Left lung (tissue), 10 donors: ENCODE measurements around the gene RASAL2. TPM values are rescaled to one million over a fixed set of nuclear protein-coding genes. Genes with fewer than 3 reads are reported as not detected.

ENCODE experiments used
- ATAC-seq: fragments of 200-7000 bp; cut with Tn5 transposase; one replicate; pipeline ENCODE4 v1.9.1; 2020; ENCODE audit warnings: moderate library complexity
- DNase-seq, 4 donors: peaks; one replicate each; pipeline ENCODE4 v3.0.0-alpha.2; 2013 to 2020
- H3K27ac ChIP-seq, 2 donors: fragments of 200-600 bp; sonication (generic) in 1 of 2; one replicate each; pipeline versions ENCODE4 v1.5.0 to v1.8.0; 2020 to 2021
- H3K27me3 ChIP-seq, 2 donors: fragments of 200-600 bp; sonication (generic) in 1 of 2; one replicate each; pipeline versions ENCODE4 v1.5.0 to v1.8.0; 2020 to 2021
- H3K36me3 ChIP-seq, 2 donors: fragments of 200-600 bp; sonication (generic) in 1 of 2; one replicate each; pipeline versions ENCODE4 v1.5.0 to v1.8.0; 2020 to 2021
- H3K4me1 ChIP-seq, 2 donors: fragments of 200-600 bp; one replicate each; pipeline ENCODE4 v1.8.0; 2021
- H3K4me3 ChIP-seq, 2 donors: fragments of 200-600 bp; sonication (generic) in 1 of 2; one replicate each; pipeline versions ENCODE4 v1.5.0 to v1.8.0; 2020 to 2021; ENCODE audit warnings: mild to moderate bottlenecking in 1 of 2
- H3K9me3 ChIP-seq, 2 donors: fragments of 200-600 bp; sonication (generic) in 1 of 2; one replicate each; pipeline versions ENCODE4 v1.5.0 to v1.8.0; 2020 to 2021
- intact Hi-C, 2 donors: fragments of 100-400 bp; cut with DNase I; formaldehyde crosslinking; loops; one replicate each; pipeline versions ENCODE4 v1.11.2 to v1.14.2; 2022
- polyA plus RNA-seq, 6 donors: library from polyadenylated mRNA; unstranded; fragments of 120-200 nt; gene quantifications; one replicate each; pipeline ENCODE4 v1.2.1, GENCODE V29; 2013; ENCODE audit not compliant: insufficient read length in 6 of 6
- total RNA-seq, 2 donors: library from RNA; stranded (reverse); fragmentation: NEBNext Ultra II Directional; extraction: Animal tissue kit (Norgen Biotek cat#: 25700); gene quantifications; one replicate each; pipeline ENCODE4 v1.2.1, GENCODE V29; 2021
- TF ChIP-seq, protein P1 (sequence below), 2 donors: fragments of 200-600 bp; sonication (generic) in 1 of 2; IDR thresholded peaks; one replicate each; pipeline versions ENCODE4 v1.5.0 to v1.8.0; 2021; ENCODE audit warnings: antibody characterized with exemption in 2 of 2
- donor health status: DM: no; HTN: yes; CAD: no.
- donor health status: DM: no; HTN: no; CAD: no.

RASAL2 gene
- total and polyA plus RNA-seq, 8 donors = 26.4 to 35.6 (median 29.5) TPM

DNA sequence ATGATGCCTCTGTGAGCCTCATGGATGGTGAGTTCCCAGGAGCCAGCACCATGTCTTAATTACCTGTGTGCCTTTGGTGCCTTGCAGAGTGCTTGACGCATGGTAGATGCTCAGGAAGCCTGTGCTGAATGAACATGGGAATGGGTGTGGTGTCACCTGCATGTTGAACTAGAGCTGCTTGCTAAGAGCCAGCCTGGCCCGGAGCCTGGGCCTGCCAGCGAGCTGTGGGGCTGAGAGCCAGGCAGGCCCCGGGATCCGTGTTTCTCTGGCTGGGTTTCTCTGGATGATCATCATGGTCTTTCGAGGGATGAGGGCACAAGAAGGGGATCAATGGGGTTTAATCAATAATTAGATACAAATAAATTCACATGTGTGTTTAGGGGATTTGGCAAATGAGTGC is 412.3 kb downstream of the RASAL2 start:
- intact Hi-C loops = no loop called here
- no peaks in the 10 kb centered on the region for H3K9me3 ChIP-seq
- H3K36me3 ChIP-seq = no peaks in the 10 kb centered on the region
- DNase-seq (no peak), ATAC-seq (no peak)
- H3K4me1 ChIP-seq = no peaks in the 10 kb centered on the region
- H3K27me3 ChIP-seq = no peaks in the 10 kb centered on the region
- TF ChIP-seq, protein P1, sequence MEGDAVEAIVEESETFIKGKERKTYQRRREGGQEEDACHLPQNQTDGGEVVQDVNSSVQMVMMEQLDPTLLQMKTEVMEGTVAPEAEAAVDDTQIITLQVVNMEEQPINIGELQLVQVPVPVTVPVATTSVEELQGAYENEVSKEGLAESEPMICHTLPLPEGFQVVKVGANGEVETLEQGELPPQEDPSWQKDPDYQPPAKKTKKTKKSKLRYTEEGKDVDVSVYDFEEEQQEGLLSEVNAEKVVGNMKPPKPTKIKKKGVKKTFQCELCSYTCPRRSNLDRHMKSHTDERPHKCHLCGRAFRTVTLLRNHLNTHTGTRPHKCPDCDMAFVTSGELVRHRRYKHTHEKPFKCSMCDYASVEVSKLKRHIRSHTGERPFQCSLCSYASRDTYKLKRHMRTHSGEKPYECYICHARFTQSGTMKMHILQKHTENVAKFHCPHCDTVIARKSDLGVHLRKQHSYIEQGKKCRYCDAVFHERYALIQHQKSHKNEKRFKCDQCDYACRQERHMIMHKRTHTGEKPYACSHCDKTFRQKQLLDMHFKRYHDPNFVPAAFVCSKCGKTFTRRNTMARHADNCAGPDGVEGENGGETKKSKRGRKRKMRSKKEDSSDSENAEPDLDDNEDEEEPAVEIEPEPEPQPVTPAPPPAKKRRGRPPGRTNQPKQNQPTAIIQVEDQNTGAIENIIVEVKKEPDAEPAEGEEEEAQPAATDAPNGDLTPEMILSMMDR (IDR thresholded peaks at IDR 0.05) = no peak
- H3K27ac ChIP-seq = no peak overlapping the region
- no peak overlapping the region for H3K4me3 ChIP-seq

DNA sequence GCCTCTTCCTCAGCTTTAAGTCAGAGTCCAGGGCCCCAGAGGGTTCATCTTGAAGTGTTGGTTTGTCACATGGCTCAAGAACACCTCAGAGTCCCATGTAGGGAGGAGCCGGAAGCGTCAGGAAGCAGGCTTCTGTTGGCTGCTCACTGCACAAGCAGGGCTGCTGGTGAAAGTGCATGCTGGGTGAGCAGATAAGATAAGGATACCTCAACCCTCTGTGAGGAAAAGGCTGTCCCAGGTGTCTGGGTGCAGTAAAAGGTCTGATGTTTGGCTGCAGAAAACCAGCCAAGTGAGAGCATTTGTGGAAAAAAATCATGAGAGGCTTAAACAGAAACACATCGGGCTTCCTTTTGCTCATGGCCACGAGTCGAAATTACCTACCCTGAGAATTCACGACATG is 412.8 kb downstream of the RASAL2 start:
- intact Hi-C loops = no loop called here
- no peak for DNase-seq
- H3K9me3 ChIP-seq = no peaks in the 10 kb centered on the region
- H3K36me3 ChIP-seq = no peaks in the 10 kb centered on the region
- no peaks in the 10 kb centered on the region for H3K27me3 ChIP-seq
- no peak overlapping the region for H3K27ac ChIP-seq
- H3K4me3 ChIP-seq = no peak overlapping the region
- TF ChIP-seq, protein P1 (IDR thresholded peaks at IDR 0.05) = no peak
- H3K4me1 ChIP-seq = no peaks in the 10 kb centered on the region
- ATAC-seq = no peak

DNA sequence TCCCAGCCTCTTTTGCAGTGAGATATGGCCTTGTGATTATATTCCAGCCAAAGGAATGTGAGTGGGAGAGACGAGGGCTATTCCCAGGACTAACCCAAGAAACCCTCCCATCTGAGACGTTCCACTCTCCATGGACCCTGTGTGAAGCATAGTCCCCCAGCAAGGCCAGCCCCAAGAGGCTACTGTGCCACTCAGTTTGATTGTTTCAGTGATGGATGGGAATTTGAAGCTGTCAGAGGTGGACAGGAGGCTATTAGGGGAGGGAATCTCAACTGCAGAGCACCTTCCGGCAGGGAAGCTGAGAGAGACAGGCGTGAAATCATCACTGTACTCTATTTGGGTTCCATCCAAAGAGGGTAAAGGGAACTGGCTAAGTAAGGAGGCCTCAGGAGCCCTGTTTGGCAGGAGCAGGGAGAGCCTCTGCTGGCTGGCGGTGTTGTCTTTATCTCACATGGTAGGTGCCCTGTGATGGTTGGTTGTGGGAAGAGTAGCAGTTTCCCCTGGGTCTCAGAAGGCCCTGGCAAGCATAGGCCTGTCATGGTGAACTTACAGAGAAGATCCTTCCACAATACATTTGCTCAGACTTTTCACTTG is 415.6 kb downstream of the RASAL2 start:
- Histone ChIP-seq H3K27me3 (no peaks in the 10 kb centered on the region), H3K4me1 (no peaks in the 10 kb centered on the region), H3K36me3 (no peaks in the 10 kb centered on the region), H3K4me3 (no peak overlapping the region), H3K27ac (no peak overlapping the region), H3K9me3 (no peaks in the 10 kb centered on the region)
- ATAC-seq = no peak
- TF ChIP-seq, protein P1 (IDR thresholded peaks at IDR 0.05) = no peak
- DNase-seq = no peak
- intact Hi-C loops = no loop called here

DNA sequence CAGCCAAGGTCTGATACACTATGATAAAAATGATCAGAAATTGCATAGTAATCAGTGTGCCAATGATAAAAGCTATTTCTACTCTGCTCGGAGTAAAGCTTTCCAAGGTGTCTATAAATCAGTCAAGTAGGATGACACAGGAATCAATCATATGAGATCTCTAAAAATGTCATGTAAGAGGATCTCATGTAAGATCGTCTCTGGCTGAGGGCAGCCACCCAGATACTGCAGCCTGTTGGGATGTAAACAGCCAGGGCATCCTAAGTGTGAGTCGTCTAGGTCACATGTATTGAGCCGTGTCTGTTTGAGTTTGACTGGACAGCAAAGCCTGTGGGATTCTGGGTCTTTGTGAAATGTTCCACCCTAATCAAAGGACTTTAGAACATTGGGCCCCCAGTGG is 416.3 kb downstream of the RASAL2 start:
- intact Hi-C loops = no loop called here
- ATAC-seq (no peak), DNase-seq (no peak)

DNA sequence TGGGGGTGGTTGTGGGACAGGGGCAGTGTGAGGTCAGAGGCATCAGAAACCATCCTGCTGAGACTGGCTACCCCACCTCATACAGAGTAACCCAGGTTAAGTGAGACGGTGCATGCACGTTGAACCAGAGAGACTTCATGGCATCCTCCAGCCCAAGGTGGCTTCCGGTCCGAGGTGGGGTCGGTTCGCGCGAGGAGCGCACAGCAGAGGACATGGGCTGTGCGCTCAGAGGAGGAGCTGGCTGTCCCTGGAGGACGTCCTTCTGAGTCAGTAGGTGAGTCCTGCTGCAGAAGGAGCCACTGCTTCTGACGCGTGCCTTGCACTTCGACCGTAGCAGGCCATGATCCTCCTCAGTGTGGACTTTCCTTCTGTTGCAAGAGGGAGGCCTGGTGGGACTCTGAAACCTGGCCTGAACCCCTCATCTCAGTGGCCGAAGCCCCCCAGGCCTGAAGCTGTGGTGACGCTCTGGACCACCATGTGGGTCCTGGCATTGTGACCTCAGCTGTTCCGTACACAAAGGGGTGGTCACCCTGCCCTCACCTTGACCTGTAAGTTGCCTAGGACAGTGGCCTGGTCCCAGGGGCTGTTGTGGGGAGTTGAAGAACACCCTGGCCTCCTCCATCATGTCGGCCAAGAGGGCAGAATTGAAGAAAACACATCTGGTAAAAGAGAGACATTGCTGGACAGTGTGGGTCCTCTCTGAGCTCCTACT is 418.8 kb downstream of the RASAL2 start, which contains the start of gene TEX35:
Gene TEX35 (plus strand): TSS at position 544 of the 712 bp plus-strand sequence. CDS start 80 bp downstream, at position 624.
- no peaks in the 10 kb centered on the region for H3K4me1 ChIP-seq
- H3K36me3 ChIP-seq = no peaks in the 10 kb centered on the region
- no peak within 1 kb of the TSS for H3K4me3 ChIP-seq
- H3K9me3 ChIP-seq = no peaks in the 10 kb centered on the region
- no peak within 1 kb of the TSS for H3K27ac ChIP-seq
- TF ChIP-seq, protein P1 (IDR thresholded peaks at IDR 0.05) = no peak
- ATAC-seq (no peak), DNase-seq (no peak)
- intact Hi-C loops = no loop called here
- no peaks in the 10 kb centered on the region for H3K27me3 ChIP-seq

More for the DNA sequence above, 416.3 kb downstream of the RASAL2 start:
- Histone ChIP-seq H3K27me3 (no peaks in the 10 kb centered on the region), H3K9me3 (no peaks in the 10 kb centered on the region), H3K27ac (no peak overlapping the region), H3K4me1 (no peaks in the 10 kb centered on the region), H3K4me3 (no peak overlapping the region), H3K36me3 (no peaks in the 10 kb centered on the region)
- TF ChIP-seq, protein P1 (IDR thresholded peaks at IDR 0.05) = no peak
